Caki2 (cell line): Measurements from ENCODE around the gene THYN1. TPM values are rescaled to one million over a fixed set of nuclear protein-coding genes. Genes with fewer than 3 reads are reported as not detected.

Source experiments
- DNase-seq: peaks from one replicate; pipeline ENCODE4 v3.0.0-alpha.2; 2015; ENCODE audit warnings: low read depth
- in situ Hi-C: cut with HindIII; loops from 2 replicates; pipeline ENCODE4 v1.10.0; 2016; ENCODE audit warnings: low sequenced_read_pairs, low pct_unique_long_range_greater_than_20kb, mixed read lengths
- total RNA-seq: library from RNA; depleted of rRNA; stranded (reverse); fragments of >200 nt; shearing (Covaris generic); gene quantifications from 2 replicates; pipeline ENCODE4 v1.2.3, GENCODE V29; 2014; ENCODE audit warnings: low replicate concordance

Gene THYN1
- total RNA-seq, 1 experiment from 2014 or later = 15.5 TPM

DNA sequence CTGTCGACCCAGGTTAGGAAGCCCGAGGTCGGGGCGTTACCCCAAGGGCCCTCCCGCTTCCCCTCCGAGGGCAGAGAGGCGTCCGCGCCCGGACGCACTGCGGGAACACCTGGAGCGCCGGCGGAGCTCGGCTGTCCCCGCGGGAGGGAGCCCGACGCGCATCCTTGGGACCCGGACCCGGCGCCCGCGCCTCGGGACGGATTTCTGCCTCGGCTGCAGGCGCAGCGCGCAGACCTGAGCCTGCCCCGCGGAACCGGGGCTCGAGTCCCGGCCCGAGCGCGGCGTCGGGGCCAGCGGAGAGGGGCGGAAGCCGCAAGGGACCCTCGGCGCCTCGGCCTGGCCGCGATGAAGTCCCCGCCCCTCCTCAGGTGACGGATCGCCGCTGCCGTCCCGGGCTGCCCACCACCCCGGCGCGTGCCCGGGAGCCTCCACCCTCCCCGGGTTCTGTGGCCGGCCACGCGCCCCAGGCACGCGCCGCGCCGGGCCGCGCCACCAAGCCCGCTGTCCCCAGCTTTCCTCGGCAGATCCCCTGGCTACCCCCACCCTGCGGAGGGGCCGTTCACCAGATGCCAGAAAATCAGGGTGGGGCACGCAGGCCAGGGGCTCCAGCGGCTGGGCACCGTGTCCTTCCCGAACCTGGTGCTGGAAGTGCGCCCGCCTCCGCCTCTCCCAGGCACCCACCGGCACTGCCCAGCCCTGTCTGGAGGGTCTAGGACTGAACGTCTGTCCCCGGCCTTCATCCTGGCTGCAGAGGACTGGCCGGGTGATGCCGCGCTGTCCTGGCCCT, 23.4 kb upstream of the THYN1 start:
- DNase-seq = no peak
- in situ Hi-C loops = no loop called here

DNA sequence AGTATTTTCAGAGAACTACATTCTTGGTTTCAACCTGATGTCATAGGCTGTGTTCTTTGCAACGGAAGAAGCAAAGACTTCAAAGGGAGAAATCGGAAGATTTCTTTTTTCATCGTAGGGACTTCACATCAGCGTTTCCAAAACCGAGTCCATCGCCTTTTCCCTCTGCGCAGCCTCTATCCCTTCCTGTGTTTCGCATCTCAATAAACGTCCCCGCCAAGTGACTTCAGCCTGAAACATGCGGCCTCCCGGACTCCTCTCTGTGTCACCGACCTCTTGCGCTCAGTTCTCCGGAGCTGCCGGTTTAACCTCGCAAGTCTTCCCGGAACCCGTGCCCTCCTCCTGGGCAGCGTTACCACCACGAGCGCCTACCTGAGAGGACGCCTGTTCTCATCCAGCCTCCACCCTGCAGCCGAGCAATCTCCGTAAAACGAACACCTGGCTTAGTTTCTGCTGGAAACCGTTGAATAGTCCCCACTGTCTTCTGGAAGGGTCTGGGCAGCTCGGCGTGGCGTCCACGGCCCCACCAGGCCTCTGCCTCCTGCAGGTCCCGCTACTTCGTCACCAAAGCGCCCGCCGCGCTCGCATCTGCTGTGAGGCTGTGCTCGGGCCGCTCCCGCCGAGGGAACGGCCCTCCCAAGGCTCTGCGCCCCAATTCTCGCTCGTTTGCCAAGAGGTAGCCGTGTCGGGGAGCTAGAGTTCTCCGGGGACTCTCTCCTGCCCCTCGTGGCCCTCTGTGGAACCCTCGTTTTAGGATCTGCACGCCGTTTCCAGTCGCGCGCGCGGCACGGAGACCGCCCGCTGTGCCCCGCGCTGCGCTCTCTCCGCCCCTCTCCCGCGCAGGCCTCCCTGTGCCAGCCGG, 22.6 kb upstream of the THYN1 start, which contains the start of gene GLB1L3:
TSS of gene GLB1L3 (plus strand) at position 846 of the 862 bp plus-strand sequence. CDS start 362 bp downstream, outside the sequence.
- in situ Hi-C loops = no loop called here
- DNase-seq = no peak

DNA sequence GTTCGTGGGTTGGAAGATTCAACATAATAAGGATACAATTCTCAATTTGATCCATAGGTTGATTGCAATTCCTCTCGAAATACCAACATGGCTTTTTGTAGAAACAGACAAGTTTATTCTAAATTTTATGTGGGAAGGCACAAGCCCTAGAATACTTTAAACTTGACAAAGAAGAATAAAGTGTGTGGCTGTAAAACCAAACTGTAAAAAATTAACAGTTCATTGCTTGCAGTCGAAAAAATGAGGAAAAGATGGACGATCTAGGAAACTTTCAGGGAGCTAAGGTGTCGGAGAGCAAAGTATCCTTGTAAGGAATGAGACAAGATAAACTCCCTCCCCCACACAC, 22.0 kb upstream of the THYN1 start:
- in situ Hi-C loops = no loop called here

DNA sequence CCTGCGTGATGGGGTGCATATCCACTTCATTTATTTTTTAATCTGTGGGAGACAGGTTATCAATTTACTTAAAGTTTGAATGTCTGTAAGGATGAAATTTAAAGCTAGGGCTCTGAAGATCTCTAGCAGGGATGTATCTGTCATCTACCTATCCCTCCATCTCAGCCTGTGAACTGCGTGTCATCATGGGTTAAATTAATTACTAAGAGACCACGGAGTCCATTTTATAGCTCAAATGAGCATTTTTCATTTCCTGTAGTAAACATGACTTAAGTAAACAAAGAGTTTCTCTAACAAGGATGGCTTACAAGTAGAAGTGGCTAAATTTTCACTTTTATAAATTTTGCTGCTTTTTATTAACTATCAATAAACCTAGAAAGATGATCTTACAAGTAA, 20.2 kb upstream of the THYN1 start:
- in situ Hi-C loops = no loop called here
- DNase-seq = no peak

More for the DNA sequence above, 22.0 kb upstream of the THYN1 start:
- DNase-seq = no peak

DNA sequence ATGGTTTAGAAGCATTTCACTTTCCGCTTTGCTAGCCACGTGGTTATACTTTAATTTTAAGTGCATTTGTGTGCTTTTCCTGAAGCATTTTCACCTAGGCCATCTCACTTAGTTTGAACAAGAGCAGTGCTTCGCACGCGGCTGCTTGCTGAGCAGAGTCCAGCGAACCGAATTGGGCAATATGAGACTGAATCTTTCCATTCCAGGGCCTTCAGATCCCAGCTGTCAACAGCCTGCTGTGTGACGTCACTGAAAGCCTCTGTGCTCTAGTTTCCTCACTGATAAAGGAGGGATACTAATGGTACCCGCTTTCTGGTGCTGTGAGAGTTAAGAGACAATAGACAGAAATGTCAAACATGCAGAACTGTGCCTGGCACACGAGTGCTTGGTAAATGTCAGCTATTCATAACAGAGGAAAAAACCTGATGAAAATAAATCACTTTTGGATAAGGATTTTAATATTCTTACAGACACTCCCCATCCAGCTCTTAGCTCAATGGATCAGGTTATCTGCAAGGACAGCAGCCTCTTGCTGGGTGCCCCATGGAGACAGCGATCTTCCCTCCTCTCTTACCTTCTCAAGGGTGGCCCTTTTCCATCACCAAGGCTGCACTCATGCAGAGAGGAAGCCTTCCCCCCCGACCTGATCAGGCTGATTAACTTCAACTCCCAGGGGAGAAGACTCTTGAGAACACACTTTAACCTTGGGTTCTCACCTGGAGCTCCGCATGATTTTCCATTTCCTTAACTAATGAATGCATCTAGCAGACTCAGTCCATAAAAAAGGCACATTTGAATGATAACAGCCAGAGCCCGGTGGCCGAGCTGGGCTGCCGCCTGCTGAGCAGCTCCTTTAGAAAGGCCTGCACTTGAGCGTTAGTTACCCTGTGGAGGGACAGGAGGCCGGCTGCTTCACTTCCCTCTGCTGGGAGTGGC, 19.5 kb upstream of the THYN1 start:
- in situ Hi-C loops = no loop called here
- no peak for DNase-seq

DNA sequence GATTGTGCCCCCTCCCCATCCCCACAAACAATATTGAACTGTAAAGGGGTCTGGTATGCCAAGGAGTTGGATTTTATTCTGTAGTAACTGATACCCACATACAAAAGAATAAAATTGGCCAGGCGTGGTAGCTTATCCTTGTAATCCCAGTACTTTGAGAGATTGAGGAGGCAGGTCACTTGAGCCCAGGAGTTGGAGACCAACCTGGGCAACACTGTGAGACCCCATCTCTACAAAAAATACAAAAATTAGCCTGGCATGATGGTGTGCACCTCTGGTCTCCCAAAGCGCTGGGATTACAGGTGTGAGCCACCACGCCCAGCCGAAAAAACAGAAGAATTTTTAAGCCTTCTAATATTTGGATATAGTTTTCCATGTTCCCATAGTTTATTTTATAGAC, 18.8 kb upstream of the THYN1 start:
- in situ Hi-C loops = no loop called here
- DNase-seq = no peak

DNA sequence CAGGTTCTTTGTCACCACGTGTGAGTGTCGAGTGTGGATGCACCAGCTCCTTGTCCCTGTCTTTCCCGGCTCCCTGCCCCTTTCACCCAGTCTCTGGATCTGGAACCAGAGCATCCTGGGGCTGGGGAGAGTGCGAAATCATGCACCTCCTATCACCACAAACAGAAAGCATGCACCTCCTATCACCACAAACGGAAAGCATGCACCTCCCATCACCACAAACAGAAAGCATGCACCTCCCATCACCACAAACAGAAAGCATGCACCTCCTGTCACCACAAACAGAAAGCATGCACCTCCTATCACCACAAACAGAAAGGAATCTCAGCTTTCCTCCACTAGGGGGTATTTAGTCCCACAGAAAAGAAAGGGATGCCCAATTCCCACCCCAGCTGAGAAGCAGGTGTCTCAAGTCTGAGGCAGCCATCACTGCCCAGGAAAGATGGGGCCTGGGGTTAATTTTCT, 17.1 kb upstream of the THYN1 start:
- in situ Hi-C loops = no loop called here

DNA sequence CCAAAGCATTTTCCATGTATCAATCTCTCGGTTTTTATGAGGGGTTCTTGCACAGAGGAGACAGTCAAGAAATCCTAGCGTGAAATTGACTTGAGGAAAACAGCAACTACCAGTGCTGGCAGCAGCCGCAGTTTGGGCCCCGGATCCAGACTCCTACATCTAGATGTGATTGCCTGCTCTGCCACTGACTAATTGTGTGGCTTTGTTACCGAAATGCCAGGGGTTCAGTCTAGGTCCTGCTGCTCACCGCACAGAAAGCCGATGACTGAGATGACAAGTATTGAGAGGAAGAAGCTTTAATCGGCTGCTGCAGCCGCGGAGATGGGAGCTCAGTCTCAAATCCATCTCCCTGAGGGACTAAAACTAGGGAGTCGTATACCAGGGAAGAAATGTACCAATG, 14.8 kb upstream of the THYN1 start:
- in situ Hi-C loops = no loop called here
- no peak for DNase-seq

More for the DNA sequence above, 17.1 kb upstream of the THYN1 start:
- DNase-seq = no peak

DNA sequence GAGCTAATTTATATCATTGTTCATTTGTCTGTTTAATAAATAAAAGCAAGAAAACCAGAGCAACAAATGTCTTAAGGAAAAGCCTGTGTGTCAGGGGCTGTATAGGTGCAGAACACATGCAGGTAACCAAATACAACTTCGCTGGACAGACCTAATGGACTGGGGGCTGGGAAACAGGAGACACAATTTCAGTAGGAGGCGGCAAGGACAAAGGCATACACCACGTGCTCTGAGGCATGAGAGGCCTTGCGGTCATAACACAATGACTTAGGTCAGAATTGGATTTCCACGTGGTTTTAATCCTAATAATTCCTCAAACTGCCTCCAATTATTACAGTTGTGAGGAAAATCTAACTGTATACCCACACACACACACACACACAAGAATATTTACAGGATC, 14.3 kb upstream of the THYN1 start:
- no peak for DNase-seq
- in situ Hi-C loops = no loop called here

DNA sequence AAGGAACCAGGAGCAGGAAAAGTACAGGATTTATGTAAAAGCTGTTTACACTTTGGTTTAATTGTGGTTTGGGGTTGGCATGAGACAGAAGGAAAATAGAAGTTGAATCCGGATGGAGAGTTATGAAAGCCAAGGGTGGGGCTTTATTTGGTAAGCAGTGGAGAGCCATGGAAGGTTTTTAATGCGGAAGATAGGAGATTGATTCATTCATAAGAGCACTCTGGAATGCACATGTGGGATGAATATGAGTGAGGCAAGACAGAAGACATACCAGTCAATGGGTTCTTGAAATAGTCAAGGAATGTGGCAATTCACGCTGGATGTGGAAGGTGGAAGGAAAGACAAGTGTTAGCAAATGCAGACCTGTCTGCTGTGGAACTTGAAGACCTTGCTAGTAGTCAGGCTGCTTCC, 13.7 kb upstream of the THYN1 start:
- DNase-seq = no peak
- in situ Hi-C loops = no loop called here

DNA sequence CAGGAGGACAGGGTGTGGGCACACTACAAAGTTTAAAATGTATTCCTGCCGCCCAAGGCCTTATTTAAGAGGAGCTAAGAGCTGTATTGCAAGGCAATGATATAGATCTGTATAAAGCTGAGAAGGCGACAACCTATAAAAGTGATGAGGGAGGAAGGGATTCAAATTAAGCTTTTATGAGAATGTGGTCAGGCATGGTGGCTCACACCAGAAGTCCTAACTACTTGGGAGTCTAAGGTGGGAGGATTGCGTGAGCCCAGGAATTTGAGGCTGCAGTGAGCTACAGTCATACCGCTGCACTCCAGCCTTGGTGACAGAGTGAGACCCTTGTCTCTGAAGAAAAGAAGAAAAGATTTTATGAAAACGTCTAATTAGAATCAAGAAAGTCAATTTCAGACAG, 13.3 kb upstream of the THYN1 start:
- in situ Hi-C loops = no loop called here
- DNase-seq = no peak

DNA sequence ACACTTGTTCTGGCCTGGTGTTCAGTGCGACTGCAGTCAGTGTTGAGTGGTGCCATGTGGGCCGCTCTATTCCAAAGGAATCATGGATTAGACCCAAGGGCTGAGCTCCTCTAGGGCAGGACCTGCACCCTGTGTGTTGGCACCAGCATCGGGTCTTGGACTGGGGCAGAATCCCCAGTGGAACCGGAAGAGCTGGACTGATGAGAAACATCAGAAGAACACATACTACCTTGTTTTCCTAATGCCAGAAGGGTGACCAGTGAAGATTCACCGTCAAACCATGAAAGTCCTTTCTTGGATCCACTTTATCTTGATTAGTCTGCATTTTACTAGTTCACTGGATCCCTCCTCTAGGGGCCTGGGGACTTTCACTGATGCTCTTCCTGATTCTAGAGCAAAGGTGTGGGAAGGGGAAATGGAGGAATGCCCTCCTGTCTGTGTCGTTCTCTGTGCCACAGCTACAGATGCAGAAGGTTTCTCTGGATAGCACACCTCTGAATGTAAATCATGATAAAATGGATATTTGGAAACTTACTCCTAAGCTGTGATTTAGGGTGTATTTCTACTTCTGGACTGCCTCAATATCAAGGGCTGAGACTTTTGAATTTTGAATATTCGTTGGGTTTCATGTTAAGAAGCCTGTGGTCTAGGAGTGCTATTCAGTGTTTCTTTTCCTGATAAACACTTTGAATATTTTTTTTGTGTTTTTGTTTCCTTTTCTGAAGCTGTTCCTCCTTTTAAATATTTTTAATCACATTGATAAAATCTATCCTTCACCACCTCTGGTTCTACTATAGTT, 12.0 kb upstream of the THYN1 start:
- in situ Hi-C loops = no loop called here
- no peak for DNase-seq

DNA sequence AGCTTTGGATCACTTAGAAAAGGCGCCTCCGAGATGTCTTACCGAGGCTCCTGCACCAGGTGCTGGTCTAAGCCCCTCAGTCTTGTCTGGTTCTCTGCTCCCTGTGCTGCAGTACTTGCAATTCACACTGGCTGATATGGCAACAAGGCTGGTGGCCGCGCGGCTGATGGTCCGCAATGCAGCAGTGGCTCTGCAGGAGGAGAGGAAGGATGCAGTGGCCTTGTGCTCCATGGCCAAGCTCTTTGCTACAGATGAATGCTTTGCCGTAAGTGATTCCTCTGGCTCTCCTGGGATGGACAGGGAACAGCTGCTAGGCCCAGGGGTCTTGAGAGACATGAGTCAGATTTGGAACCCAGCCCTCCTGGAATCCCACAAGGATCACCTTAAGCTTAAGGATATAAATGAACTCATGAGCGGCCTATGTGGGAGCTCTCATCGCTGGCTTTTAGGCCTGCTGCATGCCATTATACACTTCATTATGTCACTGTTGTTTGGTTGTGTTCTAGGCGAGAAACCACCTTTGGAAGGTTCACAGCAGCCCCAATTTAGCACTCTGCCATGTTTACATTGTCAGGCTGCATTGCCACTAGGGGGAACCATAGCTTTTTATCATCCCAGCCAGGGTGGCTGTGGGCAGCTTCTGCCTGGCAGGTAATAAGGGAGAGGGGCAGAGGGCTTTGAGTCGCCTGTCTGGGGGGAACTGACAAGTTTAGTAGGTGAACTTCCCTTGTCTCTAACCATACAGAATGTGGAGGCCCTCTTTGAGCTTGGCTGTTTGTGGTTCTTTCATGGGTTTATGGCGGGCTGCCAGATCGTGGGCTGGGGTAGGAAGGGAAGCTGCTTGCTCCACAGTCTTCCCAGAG, 8.7 kb upstream of the THYN1 start:
- DNase-seq = no peak
- in situ Hi-C loops = no loop called here

DNA sequence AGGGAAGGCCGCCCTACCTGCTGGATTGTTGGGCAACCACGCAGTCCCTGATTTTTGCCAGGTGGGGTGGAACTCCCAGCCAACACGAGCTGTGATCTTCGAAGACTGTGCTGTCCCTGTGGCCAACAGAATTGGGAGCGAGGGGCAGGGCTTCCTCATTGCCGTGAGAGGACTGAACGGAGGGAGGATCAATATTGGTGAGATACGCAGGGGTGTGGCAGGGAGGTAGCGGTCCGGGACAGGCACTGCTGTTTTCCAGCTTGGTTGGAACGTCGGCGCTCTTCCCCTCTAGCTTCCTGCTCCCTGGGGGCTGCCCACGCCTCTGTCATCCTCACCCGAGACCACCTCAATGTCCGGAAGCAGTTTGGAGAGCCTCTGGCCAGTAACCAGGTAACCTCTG, 7.8 kb upstream of the THYN1 start:
- DNase-seq = no peak
- in situ Hi-C loops = no loop called here

DNA sequence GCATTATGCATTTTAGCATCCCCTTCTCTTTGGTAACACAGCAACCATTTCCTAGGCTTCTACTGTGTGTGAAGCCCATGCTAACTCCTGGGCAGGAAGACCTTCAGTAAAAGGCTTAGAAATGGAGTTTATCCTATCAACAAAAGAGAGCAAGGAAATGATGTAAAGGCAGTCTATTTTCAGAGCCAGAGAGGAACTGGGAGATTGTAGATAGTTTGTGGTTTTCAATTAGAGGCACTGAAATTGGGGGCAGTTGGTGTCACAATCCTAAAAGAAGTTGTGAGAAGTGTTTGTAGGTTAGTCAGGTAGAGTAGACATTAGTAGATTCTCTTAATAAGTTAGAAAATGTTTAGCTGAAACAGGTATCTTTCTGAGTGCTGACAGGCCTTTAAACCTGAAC, 7.4 kb upstream of the THYN1 start:
- in situ Hi-C loops = no loop called here
- DNase-seq = no peak

DNA sequence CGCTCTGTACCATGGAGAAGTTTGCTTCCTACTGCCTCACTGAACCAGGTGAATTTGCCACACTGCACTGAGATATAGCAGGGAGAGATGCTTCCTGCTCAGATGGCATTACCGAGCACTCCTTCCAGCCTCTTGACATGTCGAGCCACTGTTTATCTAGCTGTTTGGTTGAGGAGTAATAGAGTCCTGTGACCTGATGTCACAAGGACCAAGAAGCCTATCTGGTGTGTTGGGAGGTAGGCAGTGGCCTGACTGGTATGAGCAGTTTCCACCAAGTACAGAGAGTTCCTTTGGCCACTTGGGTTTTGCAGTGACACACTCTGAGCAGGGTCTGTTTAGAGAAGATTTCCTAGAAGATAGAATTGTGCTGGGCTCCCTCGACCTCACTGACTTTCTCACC, 5.4 kb upstream of the THYN1 start:
- in situ Hi-C loops = no loop called here
- DNase-seq = no peak

DNA sequence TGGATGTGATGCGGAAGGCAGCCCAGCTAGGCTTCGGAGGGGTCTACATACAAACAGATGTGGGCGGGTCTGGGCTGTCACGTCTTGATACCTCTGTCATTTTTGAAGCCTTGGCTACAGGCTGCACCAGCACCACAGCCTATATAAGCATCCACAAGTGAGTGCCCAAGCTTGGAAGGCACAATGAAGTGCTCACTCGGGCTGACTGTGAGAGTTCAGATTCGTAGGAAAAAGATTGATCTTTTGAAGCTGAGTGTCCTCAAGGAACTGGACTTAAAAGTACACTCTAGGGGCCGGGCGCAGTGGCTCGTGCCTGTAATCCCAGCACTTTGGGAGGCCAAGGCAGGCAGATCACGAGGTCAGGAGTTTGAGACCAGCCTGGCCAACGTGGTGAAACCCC, 3.9 kb upstream of the THYN1 start:
- in situ Hi-C loops = no loop called here
- no peak for DNase-seq
